ENCODE measurements around the gene LIN52. TPM values are rescaled to one million over a fixed set of nuclear protein-coding genes. Genes with fewer than 3 reads are reported as not detected.

Gene LIN52
- total and polyA plus RNA-seq, 2 of the 13 experiments (the other 11 are each of a cell fraction or from before 2014, with no cell fraction given): 11.4 to 23.3 TPM

DNA sequence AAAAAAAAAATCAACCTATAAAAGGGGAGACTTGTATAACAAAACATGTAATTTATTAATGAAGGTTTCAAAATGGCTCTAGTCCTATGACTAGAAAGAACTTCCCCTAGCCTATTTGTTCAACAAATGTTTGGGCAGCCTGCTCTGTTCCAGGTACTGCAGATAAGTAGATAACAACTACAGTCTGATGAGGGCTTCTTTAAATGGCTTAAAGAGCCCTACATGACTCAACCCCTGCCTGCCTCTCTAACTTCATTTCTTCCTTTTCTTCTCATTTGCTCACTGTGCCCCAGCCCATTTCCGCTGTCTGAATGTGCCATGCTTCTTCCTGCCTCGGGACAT is 22.0 kb upstream of the LIN52 start (continued):
- TF ChIP-seq BRF2 (CRISPR knock-in tag; IDR thresholded peaks at IDR 0.05): no peak
- TF ChIP-seq, protein P1, sequence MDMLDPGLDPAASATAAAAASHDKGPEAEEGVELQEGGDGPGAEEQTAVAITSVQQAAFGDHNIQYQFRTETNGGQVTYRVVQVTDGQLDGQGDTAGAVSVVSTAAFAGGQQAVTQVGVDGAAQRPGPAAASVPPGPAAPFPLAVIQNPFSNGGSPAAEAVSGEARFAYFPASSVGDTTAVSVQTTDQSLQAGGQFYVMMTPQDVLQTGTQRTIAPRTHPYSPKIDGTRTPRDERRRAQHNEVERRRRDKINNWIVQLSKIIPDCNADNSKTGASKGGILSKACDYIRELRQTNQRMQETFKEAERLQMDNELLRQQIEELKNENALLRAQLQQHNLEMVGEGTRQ (IDR thresholded peaks at IDR 0.05; ENCODE audit: low read depth, low read length): no peak
- TF ChIP-seq, protein P1 (CRISPR knock-in tag; IDR thresholded peaks at IDR 0.05; ENCODE audit: borderline replicate concordance): no peak
- TF ChIP-seq, protein P2, sequence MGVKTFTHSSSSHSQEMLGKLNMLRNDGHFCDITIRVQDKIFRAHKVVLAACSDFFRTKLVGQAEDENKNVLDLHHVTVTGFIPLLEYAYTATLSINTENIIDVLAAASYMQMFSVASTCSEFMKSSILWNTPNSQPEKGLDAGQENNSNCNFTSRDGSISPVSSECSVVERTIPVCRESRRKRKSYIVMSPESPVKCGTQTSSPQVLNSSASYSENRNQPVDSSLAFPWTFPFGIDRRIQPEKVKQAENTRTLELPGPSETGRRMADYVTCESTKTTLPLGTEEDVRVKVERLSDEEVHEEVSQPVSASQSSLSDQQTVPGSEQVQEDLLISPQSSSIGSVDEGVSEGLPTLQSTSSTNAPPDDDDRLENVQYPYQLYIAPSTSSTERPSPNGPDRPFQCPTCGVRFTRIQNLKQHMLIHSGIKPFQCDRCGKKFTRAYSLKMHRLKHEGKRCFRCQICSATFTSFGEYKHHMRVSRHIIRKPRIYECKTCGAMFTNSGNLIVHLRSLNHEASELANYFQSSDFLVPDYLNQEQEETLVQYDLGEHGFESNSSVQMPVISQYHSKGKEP (CRISPR knock-in tag; IDR thresholded peaks at IDR 0.05): no peak
- TF ChIP-seq KLF16 (CRISPR knock-in tag; IDR thresholded peaks at IDR 0.05): no peak
- TF ChIP-seq NR2F2 (IDR thresholded peaks at IDR 0.05; ENCODE audit: borderline replicate concordance, low read depth): no peak
- TF ChIP-seq ZNF660 (CRISPR knock-in tag; IDR thresholded peaks at IDR 0.05; ENCODE audit: borderline replicate concordance, low read depth): no peak
- TF ChIP-seq ZNF75D (CRISPR knock-in tag; IDR thresholded peaks at IDR 0.05; ENCODE audit: borderline replicate concordance): no peak
- no peak for TF ChIP-seq ZFP62 (CRISPR knock-in tag; IDR thresholded peaks at IDR 0.05)
- TF ChIP-seq, protein P3, sequence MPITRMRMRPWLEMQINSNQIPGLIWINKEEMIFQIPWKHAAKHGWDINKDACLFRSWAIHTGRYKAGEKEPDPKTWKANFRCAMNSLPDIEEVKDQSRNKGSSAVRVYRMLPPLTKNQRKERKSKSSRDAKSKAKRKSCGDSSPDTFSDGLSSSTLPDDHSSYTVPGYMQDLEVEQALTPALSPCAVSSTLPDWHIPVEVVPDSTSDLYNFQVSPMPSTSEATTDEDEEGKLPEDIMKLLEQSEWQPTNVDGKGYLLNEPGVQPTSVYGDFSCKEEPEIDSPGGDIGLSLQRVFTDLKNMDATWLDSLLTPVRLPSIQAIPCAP (CRISPR knock-in tag; IDR thresholded peaks at IDR 0.05; ENCODE audit: low read depth): no peak
- TF ChIP-seq CBX1 (IDR thresholded peaks at IDR 0.05; ENCODE audit: low read depth): no peak
- TF ChIP-seq TAF15 (IDR thresholded peaks at IDR 0.05; ENCODE audit: low read depth, low read length, poor library complexity, severe bottlenecking): no peak
- no peak for TF ChIP-seq KMT2B (CRISPR knock-in tag; IDR thresholded peaks at IDR 0.05)

All from HepG2 (cell line).